ENCODE data around the gene ANO2.
A peak's percentile ranks its signal among the peaks of the same experiment; 100 is the strongest.
"Not testable (repeated sequence)": the region's sequence is repeated elsewhere in the genome, so short reads cannot be mapped to it uniquely, and the experiment has no call there.

The ANO2 gene

DNA sequence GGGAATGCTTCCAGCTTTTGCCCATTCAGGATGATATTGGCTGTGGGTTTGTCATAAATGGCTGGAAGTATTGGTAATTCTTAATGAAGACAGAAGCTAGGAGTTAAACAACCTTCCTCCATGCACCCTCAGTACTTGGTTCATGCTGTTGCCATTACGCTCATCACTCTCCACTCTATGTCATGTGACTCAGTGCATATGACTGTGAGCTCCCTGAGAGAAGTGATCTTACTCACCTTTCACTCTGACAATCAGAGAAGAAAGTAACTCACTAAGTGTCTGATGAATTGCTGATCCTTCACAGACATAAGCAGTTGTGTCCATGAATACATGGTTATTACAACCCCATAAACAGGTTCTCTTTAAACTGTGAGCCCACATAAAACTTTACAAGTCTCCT is 275.4 kb downstream of the ANO2 start:
- not testable (repeated sequence) for DNase-seq (ENCODE audit: low spot score)

GRCh38 chr12:5665615-5666014 is 279.4 kb downstream of the ANO2 start:
- no peak for DNase-seq (ENCODE audit: low spot score)

- DNase-seq (ENCODE audit: low spot score) = no peak
Measured at GRCh38 chr12:5661811-5662210, 283.2 kb downstream of the ANO2 start.

- no peak for DNase-seq (ENCODE audit: low spot score)
Measured at GRCh38 chr12:5660238-5660637, 284.8 kb downstream of the ANO2 start.

DNA sequence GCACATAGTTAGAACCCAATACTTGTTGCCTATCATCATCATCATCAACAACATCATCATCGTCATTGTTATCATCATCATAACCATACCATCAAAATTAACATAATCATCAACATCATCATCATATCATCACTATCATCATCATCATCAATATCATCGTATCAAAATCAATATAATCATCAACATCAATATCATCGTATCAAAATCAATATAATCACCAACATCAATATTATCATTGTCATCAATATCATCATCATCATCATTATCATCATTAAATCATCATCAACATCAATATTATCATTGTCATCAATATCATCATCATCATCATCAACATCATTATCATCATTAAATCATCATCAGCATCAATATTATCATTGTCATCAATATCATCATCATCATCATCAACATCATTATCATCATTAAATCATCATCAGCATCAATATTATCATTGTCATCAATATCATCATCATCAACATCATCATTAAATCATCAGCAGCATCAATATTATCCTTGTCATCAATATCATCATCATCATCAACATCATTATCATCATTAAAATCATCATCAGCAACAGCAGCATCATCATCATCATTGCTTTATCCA is 286.6 kb downstream of the ANO2 start:
- not testable (repeated sequence) for DNase-seq (ENCODE audit: low spot score)

DNA sequence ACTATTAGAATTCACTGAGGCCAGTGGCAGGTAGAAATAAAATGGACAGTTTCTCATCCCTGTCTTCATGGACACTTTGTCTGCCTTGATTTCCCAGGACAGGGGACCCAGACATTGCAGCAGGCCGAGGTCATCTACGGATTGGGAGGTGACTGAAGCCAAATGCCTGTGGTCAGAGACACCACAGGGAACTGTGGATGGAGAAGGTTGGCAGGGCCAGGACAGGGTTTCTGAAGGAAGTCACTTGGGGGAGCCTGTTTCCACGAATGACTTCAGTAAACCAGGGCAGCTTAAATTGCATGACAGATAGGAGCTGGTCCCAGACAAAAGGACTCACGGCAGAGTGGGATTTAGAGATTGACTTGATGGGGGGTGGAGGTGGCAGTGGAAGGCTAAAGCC is 288.2 kb downstream of the ANO2 start:
- no peak for DNase-seq (ENCODE audit: low spot score)

DNA sequence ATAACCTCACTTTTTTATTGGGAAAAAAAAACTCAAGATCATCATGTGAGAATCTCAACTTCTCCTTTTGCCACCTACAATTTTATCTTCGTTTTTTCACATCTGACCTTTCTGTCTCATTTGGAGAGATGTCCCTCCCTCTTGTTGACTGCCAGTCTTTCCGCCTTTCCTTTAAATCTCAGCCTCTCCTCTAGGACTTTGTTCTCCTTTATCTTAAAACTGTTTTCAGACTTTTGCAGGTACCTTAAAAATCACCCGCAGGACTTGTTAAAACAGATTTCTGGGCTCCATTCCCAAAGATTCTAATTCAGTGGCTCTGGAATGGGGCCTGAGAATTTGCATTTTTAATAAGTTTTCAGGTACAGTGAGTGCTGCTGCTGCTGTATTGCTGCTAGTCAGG is 289.9 kb downstream of the ANO2 start:
- no peak for DNase-seq (ENCODE audit: low spot score)

DNA sequence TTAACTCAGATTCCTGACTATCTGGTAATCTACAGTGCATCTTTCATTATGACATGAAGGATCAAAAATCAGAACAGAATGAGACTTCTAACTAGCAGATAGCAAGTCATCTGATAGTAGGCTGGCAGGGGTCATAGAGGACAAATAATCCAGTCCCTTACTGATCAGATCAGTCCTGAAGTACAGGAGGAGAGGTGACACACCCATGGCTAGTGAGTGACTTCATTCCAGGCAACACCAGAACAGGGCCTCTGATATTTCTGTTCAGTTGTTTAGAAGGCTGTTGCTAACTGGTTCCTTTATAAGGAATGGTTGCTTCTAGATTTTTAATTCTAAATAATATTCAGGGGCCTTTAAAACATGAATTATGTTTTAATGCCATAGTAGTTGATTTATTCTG is 291.0 kb downstream of the ANO2 start:
- DNase-seq (ENCODE audit: low spot score) = no peak

- DNase-seq (ENCODE audit: low spot score) = no peak
Measured at GRCh38 chr12:5650829-5651461, 294.1 kb downstream of the ANO2 start.

GRCh38 chr12:5650281-5650680 is 294.8 kb downstream of the ANO2 start:
- no peak for DNase-seq (ENCODE audit: low spot score)

- DNase-seq (ENCODE audit: low spot score) = peak; percentile 49
Measured at GRCh38 chr12:5648692-5649359, 296.2 kb downstream of the ANO2 start.

GRCh38 chr12:5643266-5643665 is 301.8 kb downstream of the ANO2 start:
- no peak for DNase-seq (ENCODE audit: low spot score)

DNA sequence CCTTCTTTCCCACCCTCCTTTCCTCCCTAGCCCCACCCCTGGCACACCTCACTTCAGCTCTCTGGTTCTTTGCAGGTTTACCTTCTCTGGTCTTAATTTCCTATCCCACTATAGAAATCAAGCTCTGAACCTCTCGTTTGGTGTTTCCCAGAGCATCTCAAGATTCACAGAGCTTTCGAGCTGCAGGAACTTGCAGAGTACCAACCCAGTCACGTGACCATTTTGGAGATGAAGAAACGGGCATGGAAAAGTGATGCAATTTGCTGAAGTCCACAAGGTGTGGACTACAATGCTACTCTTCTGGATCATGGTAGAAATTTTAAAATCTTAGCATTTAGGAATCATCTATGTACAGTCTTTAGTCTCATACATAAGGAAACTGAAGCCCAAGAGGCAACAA is 307.4 kb downstream of the ANO2 start:
- DNase-seq (ENCODE audit: low spot score) = no peak

DNA sequence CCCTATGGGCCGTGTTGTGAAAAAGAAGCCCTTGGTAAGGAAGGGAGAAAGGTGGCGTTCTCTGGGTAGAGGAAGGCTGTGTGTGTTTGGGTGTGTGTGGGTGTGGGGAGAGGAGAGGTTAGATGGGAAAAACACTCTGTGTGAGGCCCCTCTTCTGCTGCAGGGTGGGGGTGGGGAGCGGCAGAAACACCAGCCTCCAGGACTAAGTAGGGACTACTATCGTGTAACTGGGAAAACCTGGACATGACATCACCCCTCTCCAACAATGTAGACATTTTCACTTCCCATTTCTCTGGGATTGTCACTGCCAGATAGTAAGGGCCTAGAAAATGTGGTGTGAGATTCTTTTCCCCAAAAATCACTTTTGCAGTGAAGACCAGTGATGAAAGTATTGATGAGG is 308.2 kb downstream of the ANO2 start:
- DNase-seq (ENCODE audit: low spot score) = no peak

DNA sequence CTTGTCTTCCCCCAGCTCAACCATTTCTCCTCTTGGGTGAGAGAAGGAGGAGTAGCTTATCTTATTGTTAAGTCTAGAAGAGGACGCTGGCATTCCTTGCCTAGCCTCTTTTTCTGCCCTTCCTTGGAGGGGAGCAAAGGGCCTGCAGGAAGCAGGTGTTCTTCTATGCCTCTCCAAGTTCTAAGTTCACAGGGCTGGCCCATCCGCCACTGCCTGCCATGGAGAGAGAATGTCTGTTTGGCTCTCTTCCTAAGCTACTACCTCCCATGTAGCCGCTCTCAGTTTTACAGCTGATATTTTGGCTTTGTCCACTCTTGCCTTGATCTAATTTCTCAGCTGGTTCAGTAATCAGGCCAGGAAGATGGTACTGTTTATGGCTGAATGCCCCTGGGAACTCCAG is 312.0 kb downstream of the ANO2 start:
- DNase-seq (ENCODE audit: low spot score) = no peak

DNA sequence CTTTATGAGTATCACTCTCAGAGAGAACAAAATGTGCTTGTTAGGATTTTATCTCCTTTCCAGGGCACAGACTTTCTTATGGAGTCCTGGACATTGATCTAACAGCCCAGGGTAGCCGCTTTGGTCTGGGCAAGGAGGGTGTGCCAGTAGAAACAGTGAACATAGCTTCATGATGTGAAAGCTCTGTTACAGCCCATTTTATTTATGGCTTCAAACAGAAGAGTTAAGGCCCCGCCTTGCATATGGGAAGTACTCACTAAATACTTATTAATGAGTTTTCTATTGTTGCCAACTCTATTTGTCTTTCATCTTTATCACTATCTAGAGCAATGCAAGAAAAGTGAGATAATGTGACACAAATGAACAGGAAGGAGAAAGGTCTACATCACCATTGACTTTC is 312.6 kb downstream of the ANO2 start:
- DNase-seq (ENCODE audit: low spot score) = no peak

- no peak for DNase-seq (ENCODE audit: low spot score)
Measured at GRCh38 chr12:5631497-5631896, 313.6 kb downstream of the ANO2 start.

- DNase-seq (ENCODE audit: low spot score) = no peak
Measured at GRCh38 chr12:5630726-5631125, 314.3 kb downstream of the ANO2 start.

DNA sequence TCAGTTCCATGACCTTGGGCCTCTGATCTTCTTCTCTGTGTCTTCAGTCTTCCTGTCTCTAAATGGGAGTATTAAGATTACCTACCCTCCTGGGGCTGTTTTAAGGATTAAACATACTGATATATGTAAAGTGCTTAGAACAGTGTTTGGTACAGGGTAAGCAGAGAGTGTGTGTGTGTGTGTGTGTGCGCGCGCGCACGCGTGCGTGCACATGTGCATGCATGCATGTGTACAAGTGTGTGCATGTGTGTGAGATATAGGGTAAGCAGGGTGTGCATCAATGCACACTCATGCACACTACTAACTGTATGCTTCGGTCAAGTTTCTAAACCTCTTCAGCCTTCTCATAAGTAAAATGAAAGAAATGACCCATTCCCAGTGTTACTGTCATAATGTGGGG is 316.6 kb downstream of the ANO2 start:
- no peak for DNase-seq (ENCODE audit: low spot score)

GRCh38 chr12:5627053-5627630 is 317.9 kb downstream of the ANO2 start:
- DNase-seq (ENCODE audit: low spot score) = no peak

DNA sequence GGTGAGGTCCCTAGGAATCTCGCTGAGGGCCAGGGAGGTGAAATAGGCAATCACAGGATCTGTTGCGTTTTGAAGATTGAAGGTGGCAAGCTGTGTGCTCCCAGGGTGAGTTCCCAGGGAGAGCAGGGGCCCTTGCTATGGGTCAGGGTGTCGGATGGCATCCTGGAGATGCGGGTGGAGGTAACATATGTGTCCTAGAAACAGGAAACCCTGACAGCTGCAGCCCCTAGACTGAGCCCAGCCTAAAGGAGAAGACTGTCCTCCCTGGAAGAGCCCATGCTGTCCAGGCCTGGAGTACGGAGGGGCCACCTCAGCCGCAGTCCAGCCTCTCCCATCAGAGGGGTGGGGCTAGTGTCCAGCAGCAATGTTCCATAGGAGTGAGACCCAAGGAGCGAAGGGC is 318.9 kb downstream of the ANO2 start:
- no peak for DNase-seq (ENCODE audit: low spot score)

- no peak for DNase-seq (ENCODE audit: low spot score)
Measured at GRCh38 chr12:5624486-5625272, 320.4 kb downstream of the ANO2 start.

DNA sequence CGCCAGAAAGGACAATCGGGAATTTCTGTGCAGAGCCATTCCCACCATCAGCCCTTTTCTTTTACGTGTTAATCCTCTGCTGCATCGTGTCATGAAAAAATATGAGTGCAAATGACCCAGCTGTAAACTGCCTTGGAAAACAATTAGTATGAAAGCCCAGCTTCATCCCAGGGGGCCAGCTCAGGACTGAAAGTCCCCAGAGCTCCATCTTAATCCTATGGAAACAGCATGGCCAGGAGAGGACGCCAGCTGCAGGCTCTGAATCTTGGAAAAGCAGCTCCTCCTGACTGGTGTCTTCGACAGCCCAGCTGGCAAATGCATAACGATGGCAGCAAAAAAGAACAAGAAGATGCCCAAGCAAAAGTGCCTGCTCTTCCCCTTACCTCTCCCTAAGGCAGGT is 321.6 kb downstream of the ANO2 start:
- DNase-seq (ENCODE audit: low spot score) = no peak

All from cerebellar cortex (tissue), 1 donor.